Measurements from ENCODE around the gene ZIC3. TPM values are rescaled to one million over a fixed set of nuclear protein-coding genes. Genes with fewer than 3 reads are reported as not detected.

Gene ZIC3
- total RNA-seq, 1 donor from 2014 or later, result not detected

DNA sequence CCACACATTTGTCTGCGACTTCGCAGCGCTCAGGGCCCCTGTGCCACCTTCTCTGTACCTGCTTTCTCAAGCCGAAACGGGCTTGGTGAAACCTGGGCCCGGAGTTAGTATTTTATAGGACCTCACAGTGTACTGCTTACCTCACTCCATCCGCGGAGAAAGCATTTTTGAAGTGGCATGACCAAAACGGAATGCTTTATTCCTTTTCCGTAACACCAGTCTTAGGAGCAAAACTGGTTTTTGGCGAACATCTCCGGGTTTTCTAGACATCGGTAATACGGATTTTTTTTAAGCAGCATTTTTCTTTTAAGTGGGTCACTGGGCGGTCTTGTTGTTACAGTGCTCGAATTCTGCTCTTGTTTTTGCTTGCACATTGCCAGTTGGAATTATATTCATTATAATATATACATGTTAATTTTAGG lies 3.6 kb downstream of the ZIC3 start:
- TF ChIP-seq, protein P1, sequence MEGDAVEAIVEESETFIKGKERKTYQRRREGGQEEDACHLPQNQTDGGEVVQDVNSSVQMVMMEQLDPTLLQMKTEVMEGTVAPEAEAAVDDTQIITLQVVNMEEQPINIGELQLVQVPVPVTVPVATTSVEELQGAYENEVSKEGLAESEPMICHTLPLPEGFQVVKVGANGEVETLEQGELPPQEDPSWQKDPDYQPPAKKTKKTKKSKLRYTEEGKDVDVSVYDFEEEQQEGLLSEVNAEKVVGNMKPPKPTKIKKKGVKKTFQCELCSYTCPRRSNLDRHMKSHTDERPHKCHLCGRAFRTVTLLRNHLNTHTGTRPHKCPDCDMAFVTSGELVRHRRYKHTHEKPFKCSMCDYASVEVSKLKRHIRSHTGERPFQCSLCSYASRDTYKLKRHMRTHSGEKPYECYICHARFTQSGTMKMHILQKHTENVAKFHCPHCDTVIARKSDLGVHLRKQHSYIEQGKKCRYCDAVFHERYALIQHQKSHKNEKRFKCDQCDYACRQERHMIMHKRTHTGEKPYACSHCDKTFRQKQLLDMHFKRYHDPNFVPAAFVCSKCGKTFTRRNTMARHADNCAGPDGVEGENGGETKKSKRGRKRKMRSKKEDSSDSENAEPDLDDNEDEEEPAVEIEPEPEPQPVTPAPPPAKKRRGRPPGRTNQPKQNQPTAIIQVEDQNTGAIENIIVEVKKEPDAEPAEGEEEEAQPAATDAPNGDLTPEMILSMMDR (IDR thresholded peaks at IDR 0.05; ENCODE audit: insufficient read depth, low read length, severe bottlenecking), result no peak
- Histone ChIP-seq H3K36me3 (ENCODE audit: control insufficient read depth, insufficient read depth, low read length) (no peaks in the 10 kb centered on the region), H3K27me3 (ENCODE audit: control insufficient read depth, insufficient read depth, low read length) (peaks cover 30% of the 10 kb centered on the region), H3K4me3 (ENCODE audit: low read depth, low read length) (no peak overlapping the region)
- no peak for FAIRE-seq
- no peak for DNase-seq (ENCODE audit: low read depth)

DNA sequence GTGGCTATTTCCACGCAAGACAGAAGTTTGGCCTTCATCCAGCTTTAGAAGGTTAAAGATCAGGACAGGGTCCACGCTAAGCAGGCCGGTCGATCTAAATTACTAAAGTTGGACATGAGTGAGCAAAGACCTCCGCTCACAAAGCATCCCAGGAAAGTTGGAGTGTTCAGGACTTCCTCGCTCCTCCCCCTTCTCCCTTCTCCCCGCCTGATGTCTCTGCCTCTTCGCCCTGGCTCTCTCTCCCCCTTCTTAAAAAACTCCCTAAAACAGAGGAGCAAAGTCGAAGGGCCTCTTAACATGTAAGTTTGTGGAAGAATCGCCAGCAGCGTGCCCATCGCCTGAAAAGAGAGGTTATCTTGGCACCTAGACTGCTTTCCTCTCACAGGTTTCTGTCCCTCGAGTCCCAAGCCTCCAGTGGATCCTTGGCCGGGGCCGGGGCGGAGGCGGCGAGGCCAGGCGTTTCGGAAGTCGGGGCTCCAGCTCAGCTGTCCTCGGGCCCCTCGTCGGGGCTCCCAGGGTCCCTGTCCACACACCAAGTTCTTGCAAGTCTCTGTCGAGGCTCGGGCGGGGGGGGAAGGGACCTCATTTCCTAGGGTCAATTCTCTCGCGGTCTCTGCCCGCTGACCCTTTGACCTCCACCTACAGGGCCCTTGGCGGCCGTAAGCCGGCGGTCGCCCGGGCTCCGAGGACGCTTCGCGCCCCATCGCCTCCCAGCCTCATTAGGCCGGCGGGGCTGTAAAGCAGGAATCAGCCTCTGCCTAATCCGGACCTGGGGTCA lies 7.6 kb downstream of the ZIC3 start:
- H3K4me3 ChIP-seq (ENCODE audit: low read depth, low read length), result no peak overlapping the region
- TF ChIP-seq, protein P1 (IDR thresholded peaks at IDR 0.05; ENCODE audit: insufficient read depth, low read length, severe bottlenecking), result no peak
- no peaks in the 10 kb centered on the region for H3K36me3 ChIP-seq (ENCODE audit: control insufficient read depth, insufficient read depth, low read length)
- DNase-seq (ENCODE audit: low read depth) (no peak), FAIRE-seq (no peak)
- peaks cover 9% of the 10 kb centered on the region for H3K27me3 ChIP-seq (ENCODE audit: control insufficient read depth, insufficient read depth, low read length)

DNA sequence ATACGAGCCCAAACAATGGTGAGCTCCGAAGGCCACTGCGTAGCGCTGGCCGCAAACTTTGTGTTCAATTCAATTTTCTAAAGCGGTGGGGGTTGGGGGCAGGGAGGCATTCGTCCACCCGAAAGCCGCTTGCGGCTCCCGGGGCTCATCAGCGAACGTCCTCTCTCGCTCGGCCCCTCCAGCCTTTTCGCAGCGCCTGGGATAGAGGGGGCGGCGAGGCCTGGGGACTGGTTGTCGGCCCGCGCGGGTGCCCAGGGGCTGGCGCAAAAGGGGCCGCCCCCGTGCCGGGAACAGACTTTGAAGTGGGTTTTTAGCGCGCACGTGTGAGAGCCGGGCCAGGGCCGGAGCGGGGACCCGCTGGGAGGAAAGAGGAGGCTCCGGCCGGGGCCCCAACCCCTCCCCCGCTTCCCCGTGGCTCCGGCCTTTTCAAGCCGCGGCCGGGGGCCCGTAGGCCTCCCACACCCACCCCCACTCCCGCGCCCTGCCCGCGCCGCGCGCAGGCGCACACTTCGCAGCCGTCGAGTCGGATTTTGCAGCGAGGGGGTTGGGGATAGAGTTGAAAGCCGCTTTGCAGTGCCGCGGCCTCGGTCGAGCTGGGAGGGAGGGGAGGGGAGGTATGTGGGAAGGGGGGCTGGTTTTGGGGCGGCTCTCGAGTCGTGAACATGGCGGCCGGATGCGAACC lies 8.3 kb downstream of the ZIC3 start:
- H3K27me3 ChIP-seq (ENCODE audit: control insufficient read depth, insufficient read depth, low read length), result peaks cover 6% of the 10 kb centered on the region
- DNase-seq (ENCODE audit: low read depth), result no peak
- no peak for FAIRE-seq
- no peak overlapping the region for H3K4me3 ChIP-seq (ENCODE audit: low read depth, low read length)
- TF ChIP-seq, protein P1 (IDR thresholded peaks at IDR 0.05; ENCODE audit: insufficient read depth, low read length, severe bottlenecking), result no peak
- no peaks in the 10 kb centered on the region for H3K36me3 ChIP-seq (ENCODE audit: control insufficient read depth, insufficient read depth, low read length)

DNA sequence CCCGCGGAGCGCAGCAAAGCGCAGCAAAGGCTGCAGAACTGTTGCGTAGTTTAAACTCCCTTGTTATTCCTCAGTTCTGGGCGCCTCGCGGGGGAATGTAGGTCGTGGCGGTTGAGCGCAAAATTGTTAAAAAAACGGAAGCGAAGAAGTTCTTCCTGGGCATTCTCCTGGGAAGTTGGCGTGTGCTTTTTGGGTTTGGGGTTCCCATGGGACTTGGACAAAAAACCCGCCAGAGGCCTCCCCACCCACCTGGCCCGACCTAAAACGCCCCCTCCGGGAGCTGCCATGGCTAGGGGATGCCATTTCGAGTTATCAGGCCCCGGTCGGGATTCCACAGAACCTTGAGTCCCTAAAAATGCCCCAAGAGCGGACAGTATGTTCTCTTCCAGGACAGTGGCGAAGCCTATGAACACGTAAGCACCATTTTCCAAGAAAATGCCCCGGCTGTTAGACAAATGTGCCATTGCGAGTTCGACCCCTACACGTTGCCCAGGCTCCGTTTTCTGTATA lies 8.9 kb downstream of the ZIC3 start:
- H3K27me3 ChIP-seq (ENCODE audit: control insufficient read depth, insufficient read depth, low read length), result peaks cover 3% of the 10 kb centered on the region
- no peak for FAIRE-seq
- TF ChIP-seq, protein P1 (IDR thresholded peaks at IDR 0.05; ENCODE audit: insufficient read depth, low read length, severe bottlenecking), result no peak

DNA sequence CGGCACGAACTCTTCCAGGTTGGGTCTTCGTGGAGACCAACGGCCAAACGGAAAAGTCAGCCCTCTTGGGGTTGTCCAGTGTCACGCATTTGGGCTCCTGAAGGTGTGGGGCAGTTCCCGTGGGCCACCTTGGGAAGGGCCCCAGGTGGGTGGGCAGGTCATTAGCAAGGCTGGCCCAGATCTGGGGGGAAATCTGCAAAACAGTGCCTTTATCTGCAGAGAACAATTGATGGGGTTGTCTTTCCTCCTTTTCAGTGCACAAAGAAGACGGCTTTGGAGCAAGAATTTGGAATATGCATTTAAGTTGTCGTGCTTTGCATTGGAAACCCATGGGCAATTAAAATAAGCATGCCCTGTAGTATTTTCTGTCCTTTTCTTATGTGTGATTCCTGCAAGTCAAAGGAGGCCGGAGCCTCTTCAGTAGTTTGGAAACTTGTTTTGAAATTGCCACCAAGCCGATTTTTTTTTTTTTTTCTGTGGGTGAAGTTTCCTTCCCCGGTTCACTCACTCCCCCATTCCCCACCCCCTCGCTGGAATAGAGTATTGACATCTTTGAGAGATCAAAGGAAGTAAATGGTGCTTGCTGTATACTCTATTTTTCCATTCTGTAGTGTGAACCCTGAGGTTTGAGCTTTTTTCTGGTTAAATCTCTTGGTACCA lies 9.8 kb downstream of the ZIC3 start:
- no peak for DNase-seq (ENCODE audit: low read depth)
- no peak for FAIRE-seq
- H3K27me3 ChIP-seq (ENCODE audit: control insufficient read depth, insufficient read depth, low read length), result no peaks in the 10 kb centered on the region
- H3K4me3 ChIP-seq (ENCODE audit: low read depth, low read length), result no peak overlapping the region
- no peaks in the 10 kb centered on the region for H3K36me3 ChIP-seq (ENCODE audit: control insufficient read depth, insufficient read depth, low read length)
- TF ChIP-seq, protein P1 (IDR thresholded peaks at IDR 0.05; ENCODE audit: insufficient read depth, low read length, severe bottlenecking), result no peak

More for the DNA sequence above, 8.9 kb downstream of the ZIC3 start:
- no peak for DNase-seq (ENCODE audit: low read depth)
- no peaks in the 10 kb centered on the region for H3K36me3 ChIP-seq (ENCODE audit: control insufficient read depth, insufficient read depth, low read length)
- no peak overlapping the region for H3K4me3 ChIP-seq (ENCODE audit: low read depth, low read length)

Measured in bronchial epithelial cell (primary cell).